ENCODE measurements around the gene FKBP2. TPM values are rescaled to one million over a fixed set of nuclear protein-coding genes. Genes with fewer than 3 reads are reported as not detected.

FKBP2 gene
- total RNA-seq, 1 experiment from 2014 or later, result 84.2 TPM

DNA sequence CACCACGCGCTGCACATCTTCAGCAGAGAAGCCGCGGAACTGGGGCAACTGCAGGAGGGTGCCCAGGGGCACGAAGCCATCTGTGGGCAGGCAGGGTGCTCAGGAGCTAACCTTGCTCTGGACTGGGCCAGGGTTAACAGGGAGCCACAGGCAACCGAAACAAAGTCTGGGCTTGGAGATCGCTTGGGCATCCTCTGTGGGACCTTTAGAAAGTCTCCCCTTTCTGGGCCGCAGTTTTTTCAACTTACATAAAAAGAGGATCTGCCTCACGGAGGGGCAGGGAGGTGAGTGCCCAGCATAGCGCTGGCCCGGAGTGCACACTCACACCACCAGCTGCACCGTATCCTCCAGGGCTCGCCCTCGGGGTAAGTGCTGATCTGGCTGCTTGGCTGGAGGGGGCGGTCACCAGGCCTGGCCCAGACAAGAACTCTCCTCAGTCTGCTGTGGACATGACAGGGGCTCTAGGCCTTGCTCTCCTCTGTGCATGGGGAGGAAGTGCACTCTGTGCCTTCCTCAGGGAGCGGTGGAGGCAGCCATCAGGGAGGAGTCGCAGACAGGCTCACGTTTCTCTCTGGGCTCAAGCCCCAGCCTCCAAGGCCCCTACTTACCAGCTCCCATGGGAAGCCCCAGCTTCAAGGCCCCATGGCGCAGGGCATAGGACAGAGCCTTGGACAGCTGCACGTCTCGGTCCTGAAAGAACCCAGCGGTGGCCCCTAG lies 15.8 kb upstream of the FKBP2 start:
- ChIA-PET CTCF (interaction anchor here (1.3 kb wide), 1 partner anchor 20 kb away, joined by 3 read pairs; no protein-coding TSS in a partner anchor), POLR2A (ENCODE audit: unreplicated experiment) (no interaction called here)
- Histone ChIP-seq H3K27me3 (ENCODE audit: insufficient read depth, low read depth) (no peaks in the 10 kb centered on the region), H3K4me3 (peak overlapping the region; percentile 98), H3K27ac (no peak overlapping the region), H3K4me1 (replicated peaks; ENCODE audit: insufficient read depth) (peaks cover 27% of the 10 kb centered on the region), H3K9me3 (ENCODE audit: insufficient read depth, low read depth) (no peaks in the 10 kb centered on the region), H3K36me3 (ENCODE audit: low read depth) (no peaks in the 10 kb centered on the region), H3F3A (ENCODE audit: insufficient read depth, low read depth) (peaks cover 30% of the 10 kb centered on the region), H3K4me2 (peak overlapping the region; percentile 99), H3K9me2 (ENCODE audit: insufficient read depth) (no peaks in the 10 kb centered on the region), H4K20me1 (ENCODE audit: insufficient read depth) (peaks cover 3% of the 10 kb centered on the region), H2AFZ (no peak overlapping the region), H3K79me2 (ENCODE audit: low read depth) (peaks cover 34% of the 10 kb centered on the region)
- no peak for TF ChIP-seq EZH2 (IDR thresholded peaks at IDR 0.05; ENCODE audit: low read depth)
- TF ChIP-seq, protein P1, sequence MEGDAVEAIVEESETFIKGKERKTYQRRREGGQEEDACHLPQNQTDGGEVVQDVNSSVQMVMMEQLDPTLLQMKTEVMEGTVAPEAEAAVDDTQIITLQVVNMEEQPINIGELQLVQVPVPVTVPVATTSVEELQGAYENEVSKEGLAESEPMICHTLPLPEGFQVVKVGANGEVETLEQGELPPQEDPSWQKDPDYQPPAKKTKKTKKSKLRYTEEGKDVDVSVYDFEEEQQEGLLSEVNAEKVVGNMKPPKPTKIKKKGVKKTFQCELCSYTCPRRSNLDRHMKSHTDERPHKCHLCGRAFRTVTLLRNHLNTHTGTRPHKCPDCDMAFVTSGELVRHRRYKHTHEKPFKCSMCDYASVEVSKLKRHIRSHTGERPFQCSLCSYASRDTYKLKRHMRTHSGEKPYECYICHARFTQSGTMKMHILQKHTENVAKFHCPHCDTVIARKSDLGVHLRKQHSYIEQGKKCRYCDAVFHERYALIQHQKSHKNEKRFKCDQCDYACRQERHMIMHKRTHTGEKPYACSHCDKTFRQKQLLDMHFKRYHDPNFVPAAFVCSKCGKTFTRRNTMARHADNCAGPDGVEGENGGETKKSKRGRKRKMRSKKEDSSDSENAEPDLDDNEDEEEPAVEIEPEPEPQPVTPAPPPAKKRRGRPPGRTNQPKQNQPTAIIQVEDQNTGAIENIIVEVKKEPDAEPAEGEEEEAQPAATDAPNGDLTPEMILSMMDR (conservative IDR thresholded peaks at IDR 0.05), result no peak
- no peak for DNase-seq
- BruUV-seq (replicated peaks), result no TSS peak
- intact Hi-C loops (cut with micrococcal nuclease; ENCODE audit: unreplicated experiment), result no loop called here

DNA sequence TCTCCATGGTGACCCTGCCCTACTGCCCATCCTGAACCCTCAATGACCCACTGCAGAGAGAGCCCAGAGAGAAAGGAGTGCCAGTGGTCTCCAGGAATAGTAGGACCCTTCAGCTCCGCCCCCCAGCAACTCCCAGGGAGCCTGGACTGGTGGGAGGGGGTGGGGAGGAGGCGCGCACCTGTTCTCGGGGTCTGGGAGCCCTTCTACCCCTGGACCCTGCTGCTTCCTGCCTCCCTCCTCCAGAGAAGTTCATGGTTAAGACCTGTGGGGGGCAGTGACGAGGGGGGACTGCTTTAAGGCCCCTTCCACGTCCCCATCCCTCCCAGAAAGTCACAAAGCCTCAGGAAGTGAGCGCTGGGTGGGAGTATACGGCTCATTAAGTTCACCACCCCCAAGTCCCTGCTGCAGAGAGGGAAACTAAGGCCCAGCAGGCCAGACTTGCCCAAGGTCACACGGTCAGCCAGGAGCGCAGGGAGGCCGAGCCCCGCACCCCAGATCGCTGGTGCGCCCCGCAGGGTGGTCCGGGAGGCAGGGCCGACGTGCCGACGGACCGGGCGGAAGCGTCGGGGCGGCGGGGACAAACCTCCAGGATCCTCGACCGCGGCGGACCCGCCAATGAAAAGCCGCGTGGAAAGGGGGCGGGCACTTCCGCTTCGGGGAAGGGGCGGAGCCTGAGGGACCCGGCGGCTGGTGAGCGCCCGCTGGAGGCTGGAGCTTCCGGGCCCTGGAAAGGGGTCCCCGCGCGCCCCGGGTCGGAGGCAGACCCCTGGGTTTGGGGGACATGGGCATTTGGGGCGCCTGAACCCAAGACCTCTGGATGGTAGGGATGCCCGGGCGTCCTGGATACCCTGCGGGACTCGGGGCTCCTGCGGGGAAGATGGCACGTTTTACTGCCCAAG lies 15.0 kb upstream of the FKBP2 start, which contains the start of the genes NUDT22 and TRPT1:
NUDT22 (plus strand) TSS at position 667 of the 899 bp plus-strand sequence. CDS start 379 bp downstream, outside the sequence.
TRPT1 (minus strand) TSS at position 579 of the 899 bp plus-strand sequence; CDS start at position 253, 326 bp downstream.
- Histone ChIP-seq H3K27me3 (ENCODE audit: insufficient read depth, low read depth) (no peaks in the 10 kb centered on the region), H2AFZ (peak within 1 kb of the TSS; percentile 96), H3K9me2 (ENCODE audit: insufficient read depth) (no peaks in the 10 kb centered on the region), H3K36me3 (ENCODE audit: low read depth) (no peaks in the 10 kb centered on the region), H3K4me1 (replicated peaks; ENCODE audit: insufficient read depth) (peaks cover 27% of the 10 kb centered on the region), H3K79me2 (ENCODE audit: low read depth) (peaks cover 34% of the 10 kb centered on the region), H3K4me3 (peak within 1 kb of the TSS; percentile 98), H3K4me2 (peak within 1 kb of the TSS; percentile 99), H3K27ac (no peak within 1 kb of the TSS), H3F3A (ENCODE audit: insufficient read depth, low read depth) (peaks cover 31% of the 10 kb centered on the region), H3K9me3 (ENCODE audit: insufficient read depth, low read depth) (no peaks in the 10 kb centered on the region), H4K20me1 (ENCODE audit: insufficient read depth) (peaks cover 3% of the 10 kb centered on the region)
- BruUV-seq (replicated peaks), result TSS peak; percentile 42
- peak; percentile 70 to 95 for DNase-seq
- intact Hi-C loops (cut with micrococcal nuclease; ENCODE audit: unreplicated experiment), result no loop called here
- TF ChIP-seq EZH2 (IDR thresholded peaks at IDR 0.05; ENCODE audit: low read depth), result no peak
- TF ChIP-seq, protein P1 (conservative IDR thresholded peaks at IDR 0.05), result peak; percentile 47; the same call in 1 of the 2 replicates
- POLR2A ChIA-PET (ENCODE audit: unreplicated experiment), result interaction anchor here (0.9 kb wide), 1 partner anchor 79 kb away, joined by 3 read pairs; no protein-coding TSS in a partner anchor
- CTCF ChIA-PET, result interaction anchor here (0.6 to 1.5 kb wide), 3 partner anchors 19 to 22 kb away, joined by 3 to 7 read pairs (median 4); partner anchors contain the start of gene FERMT3

DNA sequence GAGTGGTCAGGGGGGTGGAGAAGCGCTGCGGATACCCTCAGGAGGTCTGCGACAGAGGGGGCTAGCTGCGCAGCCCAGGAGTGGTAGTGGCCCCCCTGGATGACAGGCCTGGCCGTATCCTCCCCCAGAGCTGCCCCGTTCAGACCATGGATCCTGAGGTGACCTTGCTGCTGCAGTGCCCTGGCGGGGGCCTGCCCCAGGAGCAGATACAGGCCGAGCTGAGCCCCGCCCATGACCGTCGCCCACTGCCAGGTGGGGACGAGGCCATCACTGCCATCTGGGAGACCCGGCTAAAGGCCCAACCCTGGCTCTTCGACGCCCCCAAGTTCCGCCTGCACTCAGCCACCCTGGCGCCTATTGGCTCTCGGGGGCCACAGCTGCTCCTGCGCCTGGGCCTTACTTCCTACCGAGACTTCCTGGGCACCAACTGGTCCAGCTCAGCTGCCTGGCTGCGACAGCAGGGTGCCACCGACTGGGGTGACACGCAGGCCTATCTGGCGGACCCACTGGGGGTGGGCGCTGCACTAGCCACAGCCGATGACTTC lies 14.3 kb upstream of the FKBP2 start:
- peak; percentile 63 to 66 for DNase-seq
- H4K20me1 ChIP-seq (ENCODE audit: insufficient read depth), result peaks cover 3% of the 10 kb centered on the region
- peak overlapping the region; percentile 99 for H3K4me2 ChIP-seq
- CTCF ChIA-PET, result interaction anchor here (0.9 to 1.5 kb wide), 2 partner anchors 21 to 22 kb away, joined by 3 to 7 read pairs; no protein-coding TSS in a partner anchor
- H3F3A ChIP-seq (ENCODE audit: insufficient read depth, low read depth), result peaks cover 26% of the 10 kb centered on the region
- no peaks in the 10 kb centered on the region for H3K36me3 ChIP-seq (ENCODE audit: low read depth)
- TSS peak; percentile 45 for BruUV-seq (replicated peaks)
- H3K4me3 ChIP-seq, result peak overlapping the region; percentile 98
- POLR2A ChIA-PET (ENCODE audit: unreplicated experiment), result interaction anchor here (0.6 to 0.9 kb wide), 4 partner anchors 40 to 292 kb away, joined by 3 to 9 read pairs (median 6); no protein-coding TSS in a partner anchor
- no peaks in the 10 kb centered on the region for H3K9me2 ChIP-seq (ENCODE audit: insufficient read depth)
- intact Hi-C loops (cut with micrococcal nuclease; ENCODE audit: unreplicated experiment), result no loop called here
- H2AFZ ChIP-seq, result peak overlapping the region; percentile 96
- H3K27me3 ChIP-seq (ENCODE audit: insufficient read depth, low read depth), result no peaks in the 10 kb centered on the region
- H3K79me2 ChIP-seq (ENCODE audit: low read depth), result peaks cover 34% of the 10 kb centered on the region
- no peak overlapping the region for H3K27ac ChIP-seq
- H3K4me1 ChIP-seq (replicated peaks; ENCODE audit: insufficient read depth), result peaks cover 27% of the 10 kb centered on the region
- TF ChIP-seq, protein P1 (conservative IDR thresholded peaks at IDR 0.05), result no peak
- TF ChIP-seq EZH2 (IDR thresholded peaks at IDR 0.05; ENCODE audit: low read depth), result no peak
- H3K9me3 ChIP-seq (ENCODE audit: insufficient read depth, low read depth), result no peaks in the 10 kb centered on the region
